CD4-positive, alpha-beta T cell treated with Interleukin-17A for 1 hour (primary cell): ENCODE results near the gene MRPS6.
A peak's percentile ranks its signal among the peaks of the same experiment; 100 is the strongest.

Experiments used
- DNase-seq: peaks from one replicate; pipeline ENCODE4 v3.0.0-alpha.2; 2020

MRPS6 gene

GRCh38 chr21:34072145-34073031 is 990 bp upstream of the MRPS6 start:
- DNase-seq = no peak

- peak; percentile 50 for DNase-seq
Observed at GRCh38 chr21:34073749-34074282, 438 bp downstream of the MRPS6 start.

GRCh38 chr21:34074283-34075090 is 1.1 kb downstream of the MRPS6 start:
- DNase-seq = peak; percentile 20

- DNase-seq = no peak
Observed at GRCh38 chr21:34075091-34075425, 1.7 kb downstream of the MRPS6 start.

GRCh38 chr21:34075760-34076660 is 2.6 kb downstream of the MRPS6 start:
- DNase-seq = no peak

- no peak for DNase-seq
Observed at GRCh38 chr21:34076835-34077234, 3.5 kb downstream of the MRPS6 start.

- DNase-seq = no peak
Observed at GRCh38 chr21:34077888-34078287, 4.5 kb downstream of the MRPS6 start.

- DNase-seq = peak; percentile 37
Observed at GRCh38 chr21:34078915-34079314, 5.5 kb downstream of the MRPS6 start.

- DNase-seq = no peak
Observed at GRCh38 chr21:34080710-34081109, 7.3 kb downstream of the MRPS6 start.

GRCh38 chr21:34082769-34083168 is 9.4 kb downstream of the MRPS6 start:
- DNase-seq = no peak

GRCh38 chr21:34083357-34083756 is 10.0 kb downstream of the MRPS6 start:
- no peak for DNase-seq

- no peak for DNase-seq
Observed at GRCh38 chr21:34085129-34085528, 11.8 kb downstream of the MRPS6 start.

- DNase-seq = peak; percentile 22
Observed at GRCh38 chr21:34086887-34087306, 13.5 kb downstream of the MRPS6 start.

GRCh38 chr21:34088752-34089151 is 15.4 kb downstream of the MRPS6 start:
- no peak for DNase-seq

GRCh38 chr21:34091032-34091431 is 17.7 kb downstream of the MRPS6 start:
- DNase-seq = no peak

GRCh38 chr21:34091607-34092006 is 18.2 kb downstream of the MRPS6 start:
- DNase-seq = no peak

- DNase-seq = no peak
Observed at GRCh38 chr21:34092262-34092921, 19.0 kb downstream of the MRPS6 start.

GRCh38 chr21:34093083-34093482 is 19.7 kb downstream of the MRPS6 start:
- DNase-seq = no peak

GRCh38 chr21:34094949-34095348 is 21.6 kb downstream of the MRPS6 start:
- DNase-seq = no peak

- DNase-seq = no peak
Observed at GRCh38 chr21:34097442-34097841, 24.1 kb downstream of the MRPS6 start.

GRCh38 chr21:34100337-34100736 is 27.0 kb downstream of the MRPS6 start:
- DNase-seq = no peak

GRCh38 chr21:34100790-34101189 is 27.4 kb downstream of the MRPS6 start:
- DNase-seq = no peak
